GM11168 (cell line): ENCODE results near the gene FAM210A.

Source experiments
- in situ Hi-C: fragments of 300-500 bp; cut with MboI; formaldehyde crosslinking; loops from one replicate; pipeline ENCODE4 v1.12.0; 2022; ENCODE audit warnings: low sequenced_read_pairs; ENCODE audit not compliant: unreplicated experiment

The FAM210A gene

DNA sequence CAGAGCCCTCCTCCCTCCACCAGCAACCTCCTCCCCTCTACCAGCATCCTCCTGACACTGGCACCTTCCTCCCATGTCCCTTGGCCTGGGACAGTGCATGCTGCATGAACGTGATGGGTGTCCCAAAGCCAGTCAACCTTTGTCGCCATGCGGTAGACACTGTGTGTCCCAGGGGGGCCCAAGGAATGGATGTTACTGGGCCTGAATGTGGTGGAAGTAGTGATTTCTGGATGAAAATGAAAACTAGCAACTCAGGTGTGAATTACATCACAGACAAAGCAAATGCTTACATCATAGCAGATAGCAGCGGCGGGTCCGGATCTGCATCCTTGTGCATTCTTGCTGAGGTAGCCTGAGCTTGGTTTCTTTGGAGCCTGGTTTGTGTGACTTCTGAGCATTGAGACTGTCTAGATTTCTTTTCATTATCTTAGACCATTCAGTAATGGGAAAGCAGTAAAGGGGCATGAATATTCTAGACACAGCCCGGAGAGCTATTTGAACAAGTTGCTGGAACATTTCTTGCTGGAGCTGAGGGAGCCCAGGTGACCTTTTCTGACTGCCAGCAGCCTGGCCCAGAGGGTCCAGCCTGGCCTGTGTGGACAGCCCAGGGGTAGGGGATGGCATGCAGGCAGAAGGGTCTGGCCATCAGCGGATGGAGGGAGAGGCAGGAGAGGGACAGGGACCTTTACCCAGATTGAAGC is 100.4 kb downstream of the FAM210A start:
- in situ Hi-C loops, result loop anchor here (25.0 kb wide), 2 partner anchors 414 to 886 kb away; partner anchors contain the start of gene LDLRAD4

DNA sequence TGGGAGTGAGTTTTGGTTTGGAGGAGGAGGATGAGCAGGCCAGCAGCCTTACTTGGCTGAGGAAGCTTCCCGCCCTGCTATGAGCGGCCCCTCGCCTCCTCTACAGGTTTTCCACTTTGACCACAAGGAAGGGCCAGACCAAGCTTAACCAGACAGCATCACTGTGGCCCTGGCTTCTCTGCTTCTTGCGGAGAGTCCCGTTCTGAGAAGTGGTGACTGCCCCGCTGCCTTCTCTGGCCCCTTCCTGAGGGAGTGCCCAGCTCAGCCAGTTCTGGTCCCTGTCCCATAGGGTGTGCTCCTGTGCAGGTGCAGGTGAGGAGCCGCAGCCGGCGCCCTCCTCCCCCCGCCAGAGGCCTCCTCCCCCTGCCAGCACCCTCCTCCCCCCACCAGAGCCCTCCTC is 101.0 kb downstream of the FAM210A start:
- in situ Hi-C loops, result loop anchor here (25.0 kb wide), 2 partner anchors 413 to 887 kb away; partner anchors contain the start of gene LDLRAD4

DNA sequence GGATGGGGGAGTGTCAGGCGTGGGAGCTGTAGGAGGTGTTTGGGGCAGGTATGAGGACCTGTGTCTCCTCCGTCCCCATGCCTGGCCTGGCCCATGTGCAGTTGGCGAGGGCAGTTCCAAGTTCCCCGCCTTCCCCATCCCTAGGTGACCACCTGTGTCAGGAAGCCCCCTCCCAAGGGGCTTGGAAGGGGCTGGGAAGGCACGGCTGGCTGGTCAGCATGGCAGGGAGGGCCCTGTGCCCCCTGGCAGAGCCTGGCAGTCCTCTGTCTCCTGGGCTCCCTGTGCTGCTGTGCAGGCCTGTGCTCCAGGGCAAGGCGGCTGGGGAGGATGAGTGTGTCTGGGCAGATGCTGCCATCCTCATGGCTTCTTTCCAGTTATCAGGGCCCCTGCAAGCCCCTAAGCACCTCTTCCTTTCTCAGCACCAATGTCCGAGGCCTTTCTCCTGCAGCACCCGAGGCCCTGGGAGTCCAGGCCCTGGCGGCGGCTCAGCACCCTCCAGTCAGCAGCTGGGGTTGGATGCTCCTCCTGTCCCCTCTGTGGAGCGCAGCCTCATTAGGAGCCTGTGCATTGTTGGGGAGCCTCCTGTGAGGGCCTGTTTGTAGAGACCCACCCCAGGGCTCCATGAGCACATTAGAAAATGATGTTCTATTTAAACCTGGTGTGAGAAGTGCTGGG is 101.7 kb downstream of the FAM210A start:
- in situ Hi-C loops, result loop anchor here (25.0 kb wide), 2 partner anchors 412 to 888 kb away; partner anchors contain the start of gene LDLRAD4

DNA sequence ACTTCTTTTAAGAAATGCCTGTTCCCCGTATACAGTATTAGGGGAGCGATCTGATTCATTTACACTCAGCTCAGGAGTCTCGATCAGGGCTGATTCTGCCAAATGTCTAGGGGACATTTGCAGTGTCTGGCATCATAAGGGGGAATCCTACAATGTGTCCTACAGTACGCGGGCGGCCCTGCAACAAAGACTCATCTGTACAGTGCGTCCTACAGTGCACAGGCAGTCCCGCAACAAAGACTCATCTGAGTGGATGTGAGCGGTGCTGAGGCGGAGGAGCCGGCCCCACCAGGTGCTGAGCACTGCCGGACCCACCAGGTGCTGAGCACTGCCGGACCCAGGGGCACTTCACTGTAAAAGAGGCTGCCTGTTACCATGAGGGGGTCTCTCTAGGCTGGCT is 102.5 kb downstream of the FAM210A start:
- in situ Hi-C loops, result no loop called here

DNA sequence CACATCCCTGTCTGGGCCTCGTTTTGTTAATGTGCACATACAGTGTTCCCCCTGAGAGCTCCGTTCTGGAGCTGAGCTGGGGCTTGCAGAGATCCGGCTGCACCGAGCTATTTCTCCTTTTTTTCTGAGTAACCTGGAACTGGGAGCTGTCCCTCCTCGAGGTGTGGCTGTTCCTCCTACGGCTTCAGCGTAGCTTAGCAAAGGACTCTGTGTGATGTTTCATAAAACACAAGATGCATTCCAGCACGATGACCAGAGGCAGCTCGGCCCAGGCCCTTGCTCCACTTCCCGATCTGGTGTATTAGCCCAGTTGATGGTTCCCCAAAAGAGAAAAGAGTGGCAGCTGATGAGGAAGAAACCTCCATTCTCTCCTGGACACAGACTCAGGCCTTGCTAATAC is 103.0 kb downstream of the FAM210A start:
- in situ Hi-C loops, result no loop called here

DNA sequence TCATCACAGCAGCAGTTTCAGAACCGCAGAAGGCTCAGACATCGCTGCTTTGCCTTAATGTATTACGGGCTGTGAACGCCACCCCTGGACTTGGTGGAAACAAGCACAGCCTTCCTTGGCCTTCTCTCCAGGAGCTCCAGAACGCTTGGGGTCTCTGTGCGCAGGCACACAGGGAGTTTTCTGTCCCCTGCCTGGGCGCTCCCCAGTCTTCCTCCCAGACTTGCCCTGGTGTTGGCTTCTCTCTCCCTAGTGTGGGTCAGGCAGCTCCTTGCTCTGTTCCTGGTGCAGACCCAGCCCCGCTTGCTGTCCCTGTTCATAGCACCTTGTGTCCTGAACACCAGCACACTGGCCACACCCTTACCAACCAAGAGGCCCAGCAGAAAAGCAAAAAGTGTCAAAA is 103.6 kb downstream of the FAM210A start:
- in situ Hi-C loops, result no loop called here

DNA sequence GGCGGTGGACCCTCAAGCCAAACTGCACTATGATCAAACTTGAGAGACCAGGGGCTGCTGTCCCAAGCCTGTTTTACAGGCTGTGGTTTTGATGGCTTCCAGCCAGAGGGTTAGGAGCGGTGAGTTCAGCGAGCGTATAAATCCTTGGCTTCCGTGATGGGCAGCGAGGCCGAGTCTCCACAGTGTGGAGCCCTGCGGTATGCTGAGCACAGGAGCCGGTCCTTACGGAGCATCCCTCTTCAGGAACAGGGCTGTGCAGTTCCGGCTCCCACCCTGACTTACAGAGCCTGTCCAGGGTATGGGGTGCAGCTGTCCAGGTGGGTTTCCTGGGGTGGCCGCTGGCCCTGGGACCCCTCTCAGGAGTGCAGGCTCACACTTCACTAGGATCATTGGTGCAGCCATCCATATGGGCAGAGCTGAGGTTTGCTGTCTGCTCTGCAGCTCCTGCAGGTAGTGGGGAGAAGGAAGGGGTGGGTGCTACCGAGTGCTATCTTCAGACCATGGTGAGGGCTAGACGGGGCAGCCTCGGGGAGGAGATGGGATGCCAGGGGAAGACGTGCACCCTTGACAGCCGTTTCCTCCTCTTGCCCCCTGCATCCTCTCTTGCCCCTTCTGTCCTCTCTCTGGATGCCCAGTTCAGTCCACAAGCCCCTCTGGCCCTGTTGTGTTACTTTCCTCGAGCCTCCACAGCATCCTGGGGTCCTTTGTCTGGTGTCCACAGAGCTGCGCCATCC is 104.3 kb downstream of the FAM210A start:
- in situ Hi-C loops, result no loop called here

DNA sequence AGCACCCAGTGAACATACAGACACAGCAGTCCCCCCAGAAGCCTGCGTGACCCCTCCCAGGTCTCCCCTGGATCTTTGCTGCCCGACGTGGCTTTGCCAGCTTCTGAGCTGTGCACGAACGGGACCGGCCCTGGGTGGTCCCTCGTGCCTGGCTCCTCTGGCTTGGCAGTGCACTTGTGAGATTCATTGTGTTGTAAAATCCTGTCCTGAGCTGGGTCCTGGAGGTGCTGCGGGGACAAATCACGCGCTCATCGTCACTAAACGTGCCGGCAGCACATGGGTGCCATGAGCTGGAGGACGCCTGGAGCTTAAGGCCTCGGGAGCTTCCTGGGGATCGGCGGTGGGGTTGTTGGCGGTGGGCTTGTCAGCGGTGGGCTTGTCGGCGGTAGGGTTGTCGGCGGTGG is 104.9 kb downstream of the FAM210A start:
- in situ Hi-C loops, result no loop called here

DNA sequence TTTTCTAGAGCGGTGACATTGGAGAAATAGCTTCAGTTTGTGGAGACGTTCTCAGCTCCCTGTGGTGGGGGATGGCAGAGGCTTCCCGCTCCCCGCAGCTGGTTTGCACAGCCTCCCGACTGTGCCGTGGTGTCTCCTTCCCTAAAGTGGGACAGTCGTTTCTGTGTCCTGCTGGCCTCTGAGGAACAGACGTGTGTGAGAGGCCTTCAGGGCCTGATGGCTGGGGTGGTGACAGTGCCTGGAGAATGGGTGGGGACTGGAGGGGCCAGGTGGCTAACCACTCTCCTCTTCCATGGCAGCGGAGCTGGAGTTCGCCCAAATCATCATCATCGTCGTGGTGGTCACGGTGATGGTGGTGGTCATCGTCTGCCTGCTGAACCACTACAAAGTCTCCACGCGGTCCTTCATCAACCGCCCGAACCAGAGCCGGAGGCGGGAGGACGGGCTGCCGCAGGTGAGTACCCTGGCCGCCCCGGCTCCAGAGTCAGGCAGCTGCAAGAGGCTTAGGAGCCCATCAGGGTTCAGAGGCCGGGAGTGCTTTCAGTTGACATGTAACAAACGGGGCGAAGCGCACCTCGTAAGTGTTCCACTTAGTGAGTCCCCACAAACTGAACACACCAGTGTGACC is 105.4 kb downstream of the FAM210A start:
- in situ Hi-C loops, result no loop called here

DNA sequence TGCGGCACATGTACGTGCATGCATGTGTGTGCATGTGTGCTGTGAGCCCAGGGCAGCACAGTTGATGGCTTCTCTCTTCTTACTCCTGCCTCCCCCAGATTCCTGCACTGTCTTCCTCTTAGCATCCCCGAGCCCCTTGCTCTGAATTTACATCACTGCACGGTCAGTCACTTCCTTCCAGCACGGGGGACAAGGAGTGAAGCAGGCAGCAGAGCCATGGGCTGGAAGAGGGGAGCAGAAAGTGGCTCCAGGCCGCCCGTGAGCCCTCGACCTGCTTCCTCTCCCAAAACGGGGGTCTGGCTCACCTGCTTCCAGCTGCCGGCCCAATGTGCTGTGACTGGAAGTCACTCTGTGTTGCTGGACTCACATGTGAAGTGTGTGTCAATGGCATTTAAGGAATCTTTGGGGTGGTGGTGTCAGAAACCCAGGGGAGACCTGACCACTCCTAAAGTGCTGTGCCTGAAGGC is 106.1 kb downstream of the FAM210A start:
- in situ Hi-C loops, result no loop called here

DNA sequence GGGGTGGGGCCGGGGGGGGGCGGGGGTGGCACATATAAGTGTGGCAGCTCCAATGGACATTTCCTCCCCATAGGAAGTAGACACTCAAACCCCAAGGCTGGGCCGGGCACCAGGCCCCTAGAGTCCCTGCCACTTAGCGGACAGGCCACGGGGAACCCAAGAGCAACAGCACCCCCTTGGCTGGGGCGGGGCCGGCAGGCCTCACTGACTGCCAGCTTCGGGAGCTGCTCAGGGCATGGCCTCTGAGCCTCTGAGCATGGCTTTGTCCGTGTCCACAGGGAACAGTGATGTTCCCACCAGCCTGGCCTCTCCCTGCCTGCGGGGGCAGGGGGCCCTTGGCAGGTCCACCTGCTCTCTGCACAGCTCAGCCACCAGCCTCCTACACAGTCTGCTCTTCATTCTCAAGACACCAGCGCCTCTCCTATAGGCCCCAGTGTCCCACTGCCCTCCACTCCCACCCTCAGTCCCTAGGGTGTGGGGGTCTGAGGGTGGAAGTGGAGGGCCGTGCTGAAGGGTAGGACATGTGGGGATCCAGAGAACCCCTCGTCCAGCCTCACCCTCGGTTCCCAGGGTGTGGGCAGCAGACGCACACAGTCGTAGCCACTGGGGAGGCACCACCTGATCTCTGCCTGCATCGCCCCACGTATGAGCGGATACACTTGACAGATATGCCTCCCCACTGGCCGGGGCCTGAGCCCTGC is 106.7 kb downstream of the FAM210A start:
- in situ Hi-C loops, result no loop called here

DNA sequence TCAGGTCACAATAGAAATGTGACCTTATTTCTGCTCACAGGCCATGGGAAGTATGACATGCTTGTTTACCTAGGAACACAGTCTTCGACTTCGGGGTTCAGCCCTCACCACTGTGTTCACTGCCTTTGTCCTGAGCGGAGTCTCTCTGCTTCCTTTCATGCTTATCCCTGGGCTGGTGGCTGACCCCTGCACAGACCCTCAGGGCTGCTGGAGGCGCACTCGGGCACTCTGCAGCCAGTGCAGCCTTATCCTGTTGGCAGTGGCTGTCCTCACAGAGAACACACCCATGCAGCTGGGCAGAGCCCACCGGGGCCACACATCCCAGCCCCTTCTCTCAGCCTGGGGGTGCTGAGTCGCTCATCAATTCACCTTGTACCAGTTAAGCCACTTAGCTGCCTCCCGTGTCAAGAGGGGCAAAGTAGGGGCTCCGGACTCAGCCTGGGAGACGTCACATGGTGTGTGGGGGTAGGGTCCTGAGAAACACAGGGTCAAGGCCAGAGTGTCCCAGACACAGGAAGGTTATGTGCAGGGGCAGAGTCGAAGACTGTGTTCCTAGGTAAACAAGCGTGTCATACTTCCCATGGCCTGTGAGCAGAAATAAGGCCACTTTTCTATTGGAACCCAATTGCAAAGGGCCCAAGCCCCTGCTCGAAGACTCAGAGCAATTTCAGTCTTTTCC is 107.5 kb downstream of the FAM210A start:
- in situ Hi-C loops, result no loop called here

DNA sequence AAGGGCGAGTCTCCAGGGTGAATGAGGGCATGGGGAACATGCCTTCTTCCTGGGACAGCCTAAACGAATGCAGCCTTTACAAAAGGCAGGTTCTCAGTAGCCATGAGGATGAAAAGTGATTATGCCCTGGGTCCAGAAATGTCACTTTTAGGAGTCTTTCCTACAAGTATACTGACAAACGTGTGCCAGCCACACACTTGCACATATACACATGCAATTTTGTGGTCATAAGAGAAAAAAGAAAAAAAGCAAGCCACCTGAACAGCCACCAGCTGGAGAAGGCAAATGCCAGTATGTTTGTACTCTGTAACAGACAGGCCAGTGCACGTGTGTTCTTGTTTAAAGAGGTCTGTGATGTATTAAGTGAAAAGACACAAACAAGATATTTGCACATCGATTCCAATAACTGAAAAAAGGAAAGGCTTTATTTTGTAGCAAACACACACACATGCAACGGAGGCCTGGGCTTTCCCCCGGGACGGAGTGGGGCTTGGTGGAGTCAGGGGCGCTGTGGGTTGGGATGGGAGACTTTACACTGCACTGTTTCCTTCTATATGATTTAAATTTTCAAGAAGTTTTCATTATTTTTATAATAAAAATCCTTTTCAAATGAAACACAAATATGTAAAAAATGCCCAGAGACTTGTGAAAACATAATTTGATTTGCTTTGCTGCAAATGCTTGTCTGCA is 108.4 kb downstream of the FAM210A start:
- in situ Hi-C loops, result no loop called here

DNA sequence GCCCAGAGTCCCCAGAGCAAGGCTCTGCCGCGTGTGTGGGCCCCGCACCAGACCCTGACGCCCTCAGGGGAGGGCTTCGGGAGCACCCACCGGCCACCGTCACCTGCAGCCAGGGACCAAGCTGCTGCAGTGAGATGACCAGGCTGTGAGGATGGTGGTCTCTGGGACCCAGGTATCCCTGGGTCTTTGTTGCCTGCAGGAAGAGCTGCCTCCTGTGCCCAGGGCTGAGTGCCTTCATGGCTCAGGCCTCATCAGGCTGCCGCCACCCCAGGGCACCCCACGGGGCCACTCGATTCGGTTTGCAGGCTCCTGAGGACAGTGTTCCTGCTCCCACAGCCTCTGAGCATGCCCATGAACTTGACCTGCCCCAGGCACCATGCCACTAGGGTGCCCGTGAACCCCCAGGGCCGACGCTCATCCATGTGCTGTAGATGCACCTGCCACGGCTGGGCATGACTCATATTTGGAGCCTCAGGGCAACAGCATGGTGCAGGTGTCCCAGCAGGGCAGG is 109.8 kb downstream of the FAM210A start:
- in situ Hi-C loops, result no loop called here

DNA sequence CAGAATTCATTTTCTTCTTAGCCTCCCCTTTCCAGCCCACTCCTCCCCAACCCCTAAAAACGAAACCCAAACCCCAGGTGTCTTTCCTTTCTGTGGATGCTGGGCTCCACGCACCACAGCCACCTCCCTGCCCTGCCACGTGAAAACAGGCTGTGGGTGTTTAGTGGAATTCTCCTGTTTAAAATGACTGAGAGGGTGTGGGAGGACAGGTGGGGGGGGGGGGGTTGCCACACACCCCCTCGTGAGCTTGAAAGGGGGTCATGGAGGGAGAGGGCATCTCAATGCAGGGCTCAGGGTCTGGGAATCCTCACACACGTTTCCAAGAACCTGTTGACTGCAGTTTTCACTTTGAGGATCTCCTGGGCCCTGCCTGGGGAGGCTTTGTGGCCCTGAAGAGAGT is 110.3 kb downstream of the FAM210A start:
- in situ Hi-C loops, result no loop called here

DNA sequence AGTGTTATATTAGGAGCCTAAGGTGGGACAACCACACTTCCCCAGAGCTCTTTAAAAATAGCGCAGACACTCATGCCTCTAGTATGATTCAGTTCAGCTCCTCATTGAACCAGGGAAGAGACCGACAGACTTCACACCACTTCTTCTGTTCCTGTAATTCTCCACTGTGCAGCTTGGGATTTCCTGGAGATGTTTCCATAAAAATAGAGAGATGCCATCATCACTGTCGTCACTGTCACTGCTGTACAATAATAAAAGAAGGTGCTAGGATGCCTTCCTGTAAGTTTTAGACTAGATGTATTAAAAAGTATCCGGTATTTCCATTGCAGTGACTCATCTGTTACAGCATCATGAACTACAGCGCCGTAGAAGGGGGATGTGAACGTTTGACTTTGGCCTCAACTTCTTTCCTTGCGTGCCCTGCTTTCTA is 110.9 kb downstream of the FAM210A start:
- in situ Hi-C loops, result no loop called here

DNA sequence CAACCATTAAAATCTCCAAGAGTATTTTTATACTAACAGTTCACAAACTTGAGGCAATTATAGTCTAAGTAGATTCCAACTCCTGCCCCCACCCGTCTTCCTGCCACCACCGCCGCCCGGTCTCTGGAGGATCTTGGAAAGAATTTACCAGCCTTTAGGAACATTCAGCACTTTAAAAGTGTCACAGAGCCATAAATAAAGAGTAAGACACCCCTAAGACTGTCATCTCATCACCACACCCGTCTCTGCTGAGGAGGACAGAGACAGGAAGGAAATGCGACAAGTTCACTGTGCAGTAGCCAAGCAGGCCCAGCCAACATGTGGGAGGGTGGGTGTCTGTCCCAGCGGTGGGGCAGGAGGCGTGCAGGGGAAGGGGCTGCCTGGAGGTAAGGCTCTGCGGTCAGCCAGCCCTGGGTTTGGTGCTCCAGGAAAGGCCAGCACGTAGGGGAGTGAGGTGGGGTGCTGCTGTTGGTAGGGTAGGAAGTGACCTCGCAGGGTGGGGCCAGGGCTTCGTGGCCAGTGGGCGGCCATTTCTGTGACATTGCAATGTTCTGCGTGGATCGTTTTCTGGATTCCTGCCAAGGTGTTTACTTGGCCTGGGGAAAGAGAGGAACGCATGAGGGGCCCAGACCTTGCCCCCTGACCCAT is 111.6 kb downstream of the FAM210A start:
- in situ Hi-C loops, result loop anchor here (5.0 kb wide), 1 partner anchor 37 kb away; no protein-coding TSS in a partner anchor
